SK-N-SH (cell line): ENCODE measurements around the gene KLHDC8B. TPM values are rescaled to one million over a fixed set of nuclear protein-coding genes. Genes with fewer than 3 reads are reported as not detected.

Experiments used
- CTCF ChIA-PET: fragments of 300-600, 350-600 bp; formaldehyde crosslinking; extraction: SDS; loops from one replicate; lab custom pipeline; 2021; lab: Yijun Ruan, JAX
- POLR2A ChIA-PET: fragments of 350-600 bp; sonication (Branson Sonifier 250); formaldehyde crosslinking; extraction: SDS; loops from one replicate; lab custom pipeline; 2020; ENCODE audit warnings: antibody characterized with exemption, inconsistent platforms; lab: Yijun Ruan, JAX
- DNase-seq: peaks from one replicate; pipeline ENCODE4 v3.0.0; 2012
- H2AFZ ChIP-seq: fragments of 200-600 bp; sonication (generic); 2 replicates; pipeline ENCODE4 v1.8.1; 2016; ENCODE audit warnings: antibody characterized with exemption, mild to moderate bottlenecking, low read depth
- H3F3A ChIP-seq: fragments of 200-600 bp; sonication (generic); replicated peaks from 2 replicates; pipeline ENCODE3; 2016; ENCODE audit warnings: antibody characterized with exemption, mild to moderate bottlenecking; ENCODE audit not compliant: insufficient read depth
- H3K27ac ChIP-seq, 2 experiments: fragments of 200-500 bp in 1 of 2; fragments of 200-600 bp in 1 of 2; sonication (Bioruptor generic) in 1 of 2; sonication (generic), shearing (Covaris generic) in 1 of 2; 2 replicates each; pipeline versions ENCODE4 v1.5.1 to v1.6.1; 2014 to 2016; ENCODE audit warnings: low read depth in 2 of 2, inconsistent platforms in 1 of 2, low read length in 1 of 2, mild to moderate bottlenecking in 1 of 2, mixed read lengths in 1 of 2
- H3K27me3 ChIP-seq: fragments of 200-600 bp; sonication (generic), shearing (Covaris generic); 2 replicates; pipeline ENCODE4 v1.6.1; 2016; ENCODE audit warnings: mixed run types; ENCODE audit not compliant: insufficient read depth
- H3K36me3 ChIP-seq, 2 experiments: fragments of 200-500 bp in 1 of 2; fragments of 200-600 bp in 1 of 2; sonication (Bioruptor generic) in 1 of 2; sonication (generic) in 1 of 2; replicated peaks in 1 of 2; 2 replicates each; pipeline versions ENCODE3 to v1.5.1; 2014 to 2016; ENCODE audit warnings: low read length in 1 of 2, mild to moderate bottlenecking in 1 of 2; ENCODE audit not compliant: insufficient read depth in 2 of 2, control insufficient read depth in 1 of 2
- H3K4me1 ChIP-seq, 2 experiments: fragments of 200-500 bp in 1 of 2; fragments of 200-600 bp in 1 of 2; sonication (Bioruptor generic) in 1 of 2; sonication (generic), shearing (Covaris generic) in 1 of 2; 2 replicates each; pipeline versions ENCODE4 v1.5.1 to v1.6.1; 2014 to 2016; ENCODE audit warnings: low read depth in 1 of 2, low read length in 1 of 2, mixed run types in 1 of 2; ENCODE audit not compliant: insufficient read depth in 2 of 2, control insufficient read depth in 1 of 2
- H3K4me2 ChIP-seq: fragments of 200-600 bp; sonication (generic), shearing (Covaris generic); 2 replicates; pipeline ENCODE4 v1.6.1; 2017; ENCODE audit warnings: mixed run types
- H3K4me3 ChIP-seq, 2 experiments: fragments of 200-500 bp in 1 of 2; fragments of 200-600 bp in 1 of 2; sonication (Bioruptor generic) in 1 of 2; sonication (generic), shearing (Covaris generic) in 1 of 2; 2 replicates each; pipeline versions ENCODE4 v1.5.1 to v1.8.1; 2014 to 2016; ENCODE audit warnings: low read depth in 2 of 2, inconsistent platforms in 1 of 2, low read length in 1 of 2, mild to moderate bottlenecking in 1 of 2, mixed read lengths in 1 of 2, moderate library complexity in 1 of 2
- H3K79me2 ChIP-seq: fragments of 200-600 bp; sonication (generic); 2 replicates; pipeline ENCODE4 v1.8.1; 2017; ENCODE audit warnings: mild to moderate bottlenecking; ENCODE audit not compliant: insufficient read depth
- H3K9ac ChIP-seq: fragments of 200-600 bp; sonication (generic); 2 replicates; pipeline ENCODE4 v1.6.1; 2017; ENCODE audit warnings: mixed run types
- H3K9me2 ChIP-seq: fragments of 200-600 bp; sonication (generic); 2 replicates; pipeline ENCODE4 v1.6.1; 2017; ENCODE audit warnings: mixed run types
- H3K9me3 ChIP-seq: fragments of 200-600 bp; sonication (generic); 2 replicates; pipeline ENCODE4 v1.6.1; 2017; ENCODE audit warnings: mixed run types, mild to moderate bottlenecking, moderate library complexity
- H4K20me1 ChIP-seq: fragments of 200-600 bp; sonication (generic); 2 replicates; pipeline ENCODE4 v1.6.1; 2017; ENCODE audit warnings: mild to moderate bottlenecking, mixed run types; ENCODE audit not compliant: insufficient read depth
- CHD2 ChIP-seq: fragments of 150-350 bp; IDR thresholded peaks from 2 replicates; pipeline ENCODE4 v1.6.1; 2018; ENCODE audit warnings: low read length; ENCODE audit not compliant: partially characterized antibody
- ELF1 ChIP-seq: IDR thresholded peaks from 2 replicates; pipeline ENCODE4 v1.4.0; 2012
- EP300 ChIP-seq, 2 experiments: IDR thresholded peaks; 2 replicates each; pipeline versions ENCODE4 v1.4.0 to v1.6.1; 2012; ENCODE audit warnings: borderline replicate concordance in 1 of 2, low read depth in 1 of 2, low read length in 1 of 2
- FOXJ3 ChIP-seq: sonication (generic); formaldehyde crosslinking; IDR thresholded peaks from 2 replicates; pipeline ENCODE4 v1.5.1; 2020; ENCODE audit warnings: mild to moderate bottlenecking, missing genetic modification reagents
- FOXM1 ChIP-seq: IDR thresholded peaks from 2 replicates; pipeline ENCODE4 v1.4.0; 2012; ENCODE audit warnings: low read depth, mild to moderate bottlenecking
- GABPA ChIP-seq: IDR thresholded peaks from 2 replicates; pipeline ENCODE4 v1.4.0; 2012; ENCODE audit warnings: low read depth, mild to moderate bottlenecking
- MXI1 ChIP-seq: IDR thresholded peaks from 2 replicates; pipeline ENCODE4 v1.6.1; 2012; ENCODE audit warnings: mild to moderate bottlenecking, low read depth, low read length, improper control_type of control experiment
- NFIC ChIP-seq: IDR thresholded peaks from 2 replicates; pipeline ENCODE4 v1.4.0; 2012; ENCODE audit warnings: borderline replicate concordance
- PBX3 ChIP-seq: IDR thresholded peaks from 2 replicates; pipeline ENCODE4; 2012
- REST ChIP-seq: IDR thresholded peaks from 2 replicates; pipeline ENCODE4 v1.6.1; 2012; ENCODE audit warnings: mild to moderate bottlenecking, low read depth, low read length, moderate library complexity
- WGBS: methylation state at CpG from one replicate; pipeline ENCODE4 v1.1.6; 2017; ENCODE audit warnings: low lambda C conversion rate; 5-methylcytosine and 5-hydroxymethylcytosine counted together
- polyA plus RNA-seq, 3 experiments: library from polyadenylated mRNA; depleted of rRNA; stranded (reverse); fragments of >200 nt; gene quantifications; 2 replicates each; pipeline ENCODE4 v1.2.3, GENCODE V29; 2012

KLHDC8B gene
- polyA plus RNA-seq, 1 of the 3 experiments (the other 2 are of a cell fraction) = 35.3 TPM

DNA sequence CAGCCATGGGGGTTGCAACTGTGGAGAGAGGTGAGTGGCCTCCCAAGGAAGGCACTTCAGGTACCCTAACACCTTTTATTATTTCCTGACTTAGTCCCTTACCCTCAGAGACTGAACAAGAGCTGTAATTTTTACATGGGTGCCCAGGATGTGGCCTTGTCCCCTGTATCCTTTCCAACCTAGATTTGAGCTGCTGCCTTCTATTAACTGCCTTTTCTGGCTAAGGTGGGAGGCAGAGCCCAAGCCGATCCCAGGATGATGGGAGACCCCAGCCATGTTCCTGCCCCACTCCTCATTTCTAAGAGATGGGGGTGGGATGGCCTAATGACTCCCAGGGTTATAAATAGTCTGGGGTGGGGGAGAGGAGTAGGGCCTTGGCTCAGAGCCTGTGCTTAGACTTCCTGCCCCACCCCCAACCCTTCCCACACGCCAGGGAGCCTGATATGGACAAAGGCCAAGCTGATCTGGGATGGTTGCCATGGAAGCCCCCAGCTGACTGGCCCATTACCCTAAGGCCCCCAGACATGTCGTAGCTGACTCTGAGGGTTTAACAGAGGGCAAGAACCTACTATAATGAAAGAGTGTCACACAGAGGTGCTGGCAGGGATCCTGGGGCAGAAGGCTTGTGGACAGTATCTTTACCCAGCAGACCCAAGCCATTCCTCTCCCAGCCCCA lies 1.9 kb downstream of the KLHDC8B start:
- H3K36me3 ChIP-seq = peaks cover 0 to 21% of the 10 kb centered on the region in 2 experiments
- H3K27ac ChIP-seq = peak overlapping the region; percentile 70 to 99; a peak in 3 of 4 replicates
- peak overlapping the region; percentile 14; the same call in 1 of the 2 replicates for H3K9ac ChIP-seq
- H3K79me2 ChIP-seq = peaks cover 25% of the 10 kb centered on the region
- POLR2A ChIA-PET = interaction anchor here (0.9 to 2.2 kb wide), 4 partner anchors 40 to 276 kb away, joined by 3 to 13 read pairs (median 4); partner anchors contain the start of genes C3orf62 and USP4
- peak; percentile 88 for DNase-seq
- H3K9me2 ChIP-seq = no peaks in the 10 kb centered on the region
- 24% methylated on average over 3 of the region's 3 CpGs for WGBS
- CTCF ChIA-PET = interaction anchor here (0.7 to 3.5 kb wide), 3 partner anchors 105 to 1392 kb away, joined by 3 to 26 read pairs (median 3); partner anchors contain the start of gene C3orf62
- no peaks in the 10 kb centered on the region for H3F3A ChIP-seq
- no peak overlapping the region for H2AFZ ChIP-seq
- no peaks in the 10 kb centered on the region for H3K9me3 ChIP-seq
- peaks cover 11 to 52% of the 10 kb centered on the region in 2 experiments for H3K4me1 ChIP-seq
- H3K4me2 ChIP-seq = peak overlapping the region; percentile 98
- peak overlapping the region; percentile 81 to 90; a peak in 3 of 4 replicates for H3K4me3 ChIP-seq
- H3K27me3 ChIP-seq = no peaks in the 10 kb centered on the region
- no peak for TF ChIP-seq PBX3
- TF ChIP-seq MXI1 = 0 out of 2 replicates have a peak, but pooled peaks have one; percentile 16
- peak; percentile 21; the same call in 1 of the 2 replicates for TF ChIP-seq GABPA
- no peak for TF ChIP-seq FOXM1
- peak; percentile 81 for TF ChIP-seq CHD2
- peak; percentile 79 for TF ChIP-seq NFIC
- no peaks in the 10 kb centered on the region for H4K20me1 ChIP-seq

- no peaks in the 10 kb centered on the region for H3K9me3 ChIP-seq
- H2AFZ ChIP-seq = no peak overlapping the region
- H3K27ac ChIP-seq = peak overlapping the region; percentile 70 to 99; a peak in 3 of 4 replicates
- 19% methylated on average over 4 of the region's 4 CpGs for WGBS
- ChIA-PET POLR2A (interaction anchor here (0.9 to 2.2 kb wide), 4 partner anchors 40 to 276 kb away, joined by 3 to 13 read pairs (median 4); partner anchors contain the start of genes C3orf62 and USP4), CTCF (interaction anchor here (1.1 to 3.5 kb wide), 3 partner anchors 104 to 239 kb away, joined by 3 to 26 read pairs (median 3); partner anchors contain the start of genes C3orf62 and USP4)
- H3K4me3 ChIP-seq = peak overlapping the region in 1 of 2 experiments; percentile 90; a peak in 1 of 4 replicates
- no peaks in the 10 kb centered on the region for H3F3A ChIP-seq
- no peaks in the 10 kb centered on the region for H3K9me2 ChIP-seq
- TF ChIP-seq ELF1 (no peak), EP300 (IDR thresholded peaks at IDR 0.05; ENCODE audit: borderline replicate concordance in 1 of 2, low read depth in 1 of 2, low read length in 1 of 2) (peak in 1 of 2 experiments; percentile 52; a peak in 1 of 4 replicates), FOXJ3 (CRISPR knock-in tag) (peak; percentile 18), GABPA (no peak), CHD2 (peak; percentile 89), REST (no peak), MXI1 (peak; percentile 86)
- peaks cover 25% of the 10 kb centered on the region for H3K79me2 ChIP-seq
- H3K4me2 ChIP-seq = peak overlapping the region; percentile 98
- no peaks in the 10 kb centered on the region for H4K20me1 ChIP-seq
- H3K27me3 ChIP-seq = no peaks in the 10 kb centered on the region
- H3K4me1 ChIP-seq = peaks cover 11 to 57% of the 10 kb centered on the region in 2 experiments
- DNase-seq = peak; percentile 92
- H3K36me3 ChIP-seq = peaks cover 0 to 21% of the 10 kb centered on the region in 2 experiments
- 0 out of 2 replicates have a peak overlapping the region, but pooled peaks have one; percentile 14 for H3K9ac ChIP-seq
Measured at GRCh38 chr3:49173792-49174170, 2.4 kb downstream of the KLHDC8B start.
